Activated CD8-positive, alpha-beta memory T cell treated with anti-CD3 and anti-CD28 coated beads, Interleukin-2, amount 50 U/mL, for 24 hours (primary cell): ENCODE data around the gene DNAJB2.

Source experiments
- DNase-seq: peaks from one replicate; pipeline ENCODE4 v3.0.0-alpha.2; 2020; ENCODE audit errors: extremely low read depth

Gene DNAJB2

GRCh38 chr2:219279151-219279915 is at the start of gene DNAJB2:
Gene DNAJB2, plus strand, starts transcription at chr2:219279366. Its CDS starts 468 bp downstream, at chr2:219279834.
- peak; percentile 98 for DNase-seq

GRCh38 chr2:219230059-219230540 is 49.1 kb upstream of the DNAJB2 start:
- no peak for DNase-seq

GRCh38 chr2:219234331-219234730 is 44.8 kb upstream of the DNAJB2 start:
- no peak for DNase-seq

- no peak for DNase-seq
Observed at GRCh38 chr2:219243291-219243761, 35.8 kb upstream of the DNAJB2 start.

GRCh38 chr2:219244789-219245147 is 34.4 kb upstream of the DNAJB2 start:
- DNase-seq, result no peak

DNA sequence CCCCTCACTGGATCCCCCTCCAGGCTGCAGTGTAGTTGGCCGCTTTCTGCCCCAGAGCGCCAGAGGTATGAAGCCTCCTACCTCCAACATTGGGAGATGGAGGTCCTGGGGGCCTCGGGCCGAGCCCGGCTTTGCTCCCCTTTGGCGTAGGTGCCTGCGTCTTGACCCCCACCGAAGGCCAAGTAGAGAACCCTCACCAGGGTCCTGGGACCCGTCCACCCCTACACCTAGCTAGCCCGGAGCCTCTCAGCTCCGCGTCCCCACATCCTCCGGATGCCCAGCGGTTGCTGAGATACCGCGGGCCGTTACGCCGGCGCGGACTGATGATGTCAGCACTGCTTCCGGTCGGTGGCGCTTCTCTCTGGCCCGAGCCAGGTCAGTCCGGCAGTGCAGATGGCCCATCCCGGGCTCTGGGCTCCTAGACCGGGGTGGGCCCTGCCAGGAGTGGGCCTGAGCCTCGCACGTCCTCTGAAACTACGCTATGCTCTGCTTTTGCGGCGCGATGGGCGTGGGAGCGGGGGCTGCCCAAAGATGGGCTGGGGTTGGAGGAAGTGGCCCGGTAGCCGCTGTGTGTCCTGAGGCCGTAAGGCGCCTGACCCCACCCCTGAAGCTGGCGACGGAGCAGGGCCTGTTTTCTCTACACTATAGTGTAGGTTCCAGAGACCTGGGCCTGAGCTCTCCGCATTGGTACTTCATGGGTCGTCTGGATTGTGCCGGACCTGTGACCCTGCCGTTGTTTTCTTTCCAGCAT is 33.8 kb upstream of the DNAJB2 start, which contains the start of the genes GLB1L and STK16:
Gene GLB1L (minus strand): TSS at position 297 of the 751 bp plus-strand sequence. CDS start 1,871 bp downstream, outside the sequence.
Gene STK16 (plus strand): TSS at position 332 of the 751 bp plus-strand sequence. CDS start 521 bp downstream, outside the sequence.
- peak; percentile 79 for DNase-seq

DNA sequence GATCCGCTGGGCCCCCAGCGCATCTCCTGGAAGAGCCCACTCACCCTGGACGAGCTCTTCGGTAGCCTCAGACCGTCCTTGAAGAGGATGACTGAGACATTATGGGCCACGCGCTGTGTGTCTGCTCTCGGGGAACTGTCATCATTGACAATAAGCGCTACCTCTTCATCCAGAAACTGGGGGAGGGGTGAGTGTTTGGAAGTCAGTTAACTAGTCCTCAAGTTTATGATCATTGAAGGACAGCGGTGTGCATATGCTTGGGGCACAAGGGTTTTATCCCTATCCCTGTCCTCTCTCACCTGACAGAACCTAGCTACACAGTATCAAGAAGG is 33.3 kb upstream of the DNAJB2 start:
- DNase-seq, result no peak

DNA sequence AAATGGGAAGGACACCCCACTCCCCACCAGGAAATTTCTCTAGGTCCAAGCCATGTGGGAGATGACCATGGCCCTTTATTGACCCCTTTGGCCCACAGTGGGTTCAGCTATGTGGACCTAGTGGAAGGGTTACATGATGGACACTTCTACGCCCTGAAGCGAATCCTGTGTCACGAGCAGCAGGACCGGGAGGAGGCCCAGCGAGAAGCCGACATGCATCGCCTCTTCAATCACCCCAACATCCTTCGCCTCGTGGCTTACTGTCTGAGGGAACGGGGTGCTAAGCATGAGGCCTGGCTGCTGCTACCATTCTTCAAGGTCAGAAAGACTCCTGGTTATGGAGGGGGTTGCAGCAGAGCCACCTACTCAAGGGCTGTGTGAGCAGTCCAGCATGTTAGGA is 32.6 kb upstream of the DNAJB2 start:
- no peak for DNase-seq

- DNase-seq, result no peak
Observed at GRCh38 chr2:219247678-219248642, 31.2 kb upstream of the DNAJB2 start.

GRCh38 chr2:219248845-219249202 is 30.3 kb upstream of the DNAJB2 start:
- no peak for DNase-seq

DNA sequence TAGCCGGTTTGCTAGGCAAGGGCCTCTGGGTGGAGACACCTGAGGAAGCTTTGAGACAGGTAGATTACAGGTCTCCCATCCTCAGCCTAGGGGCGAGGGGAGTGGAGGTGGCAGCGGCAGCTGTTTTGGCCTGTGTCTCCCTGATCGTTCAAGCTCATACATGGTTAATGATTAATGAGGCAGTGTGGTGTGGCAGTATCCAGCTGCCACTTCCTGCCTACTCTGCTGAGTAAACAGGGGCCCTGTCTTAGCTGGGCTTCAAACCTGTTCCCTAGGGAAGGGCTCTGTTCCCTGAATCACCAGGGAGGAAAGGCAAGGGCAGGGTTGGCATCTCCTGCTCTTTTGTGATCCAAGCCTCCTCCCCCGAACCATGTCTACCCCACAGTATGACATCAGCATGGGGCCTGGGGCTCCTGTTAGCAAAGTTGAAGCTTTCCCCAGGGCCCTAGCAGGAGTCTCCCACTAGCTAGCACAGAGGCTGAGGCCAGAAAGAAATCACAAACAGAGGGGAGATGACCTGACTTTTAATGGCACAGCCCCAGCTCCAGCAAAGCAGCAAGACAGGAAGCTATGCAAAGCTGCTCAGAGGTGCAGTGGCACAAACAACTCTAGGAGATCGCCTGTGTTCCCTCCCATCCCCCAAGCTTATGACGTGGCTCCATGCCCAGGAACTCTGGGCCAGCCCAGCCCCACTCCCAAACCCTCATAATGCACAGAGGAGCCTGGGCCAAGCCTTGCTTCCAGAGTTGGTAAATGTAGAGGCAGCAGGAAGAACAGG is 29.8 kb upstream of the DNAJB2 start:
- DNase-seq, result no peak

- no peak for DNase-seq
Observed at GRCh38 chr2:219250049-219250781, 29.0 kb upstream of the DNAJB2 start.

DNA sequence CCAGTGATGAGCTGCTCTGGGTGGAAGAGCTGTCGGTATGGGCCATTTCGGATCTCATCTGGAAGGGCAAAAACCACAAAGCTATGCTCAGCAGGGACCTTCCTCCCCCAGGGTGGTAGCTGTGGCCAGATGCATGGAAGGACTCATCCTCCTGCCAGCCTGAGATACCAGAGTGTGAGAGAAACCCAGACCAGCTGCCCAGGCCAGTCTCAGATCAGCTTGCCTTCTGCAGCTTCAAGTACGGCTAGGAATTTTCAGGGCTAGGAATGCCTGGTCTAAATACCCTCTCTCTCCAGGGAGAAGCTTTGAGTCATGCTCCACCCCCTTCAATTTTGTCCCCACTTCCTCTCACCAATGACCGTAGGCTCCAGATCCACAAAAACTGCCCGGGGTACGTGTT is 27.5 kb upstream of the DNAJB2 start:
- no peak for DNase-seq

- DNase-seq, result no peak
Observed at GRCh38 chr2:219252084-219252483, 27.1 kb upstream of the DNAJB2 start.

DNA sequence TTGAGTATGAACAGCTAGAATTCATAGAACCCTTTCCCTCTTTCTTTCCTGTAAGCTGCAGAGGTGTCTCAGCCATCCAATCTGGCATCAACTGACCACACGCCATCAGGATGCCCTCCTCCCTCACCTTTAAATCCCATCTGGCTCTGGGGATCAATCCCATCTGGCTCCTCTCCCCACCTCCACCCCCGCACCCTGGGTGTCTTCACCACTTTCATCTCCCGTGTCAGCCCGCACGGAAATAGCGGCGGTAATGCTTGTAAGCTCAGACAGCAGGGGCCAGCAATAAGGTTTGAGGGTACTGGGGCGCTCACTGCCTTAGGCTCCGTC is 26.6 kb upstream of the DNAJB2 start:
- DNase-seq, result no peak

- no peak for DNase-seq
Observed at GRCh38 chr2:219252900-219253752, 26.0 kb upstream of the DNAJB2 start, which contains the start of gene TUBA4B. Gene TUBA4B, plus strand, starts transcription at chr2:219253243. Its CDS starts 165 bp downstream, at chr2:219253408.

DNA sequence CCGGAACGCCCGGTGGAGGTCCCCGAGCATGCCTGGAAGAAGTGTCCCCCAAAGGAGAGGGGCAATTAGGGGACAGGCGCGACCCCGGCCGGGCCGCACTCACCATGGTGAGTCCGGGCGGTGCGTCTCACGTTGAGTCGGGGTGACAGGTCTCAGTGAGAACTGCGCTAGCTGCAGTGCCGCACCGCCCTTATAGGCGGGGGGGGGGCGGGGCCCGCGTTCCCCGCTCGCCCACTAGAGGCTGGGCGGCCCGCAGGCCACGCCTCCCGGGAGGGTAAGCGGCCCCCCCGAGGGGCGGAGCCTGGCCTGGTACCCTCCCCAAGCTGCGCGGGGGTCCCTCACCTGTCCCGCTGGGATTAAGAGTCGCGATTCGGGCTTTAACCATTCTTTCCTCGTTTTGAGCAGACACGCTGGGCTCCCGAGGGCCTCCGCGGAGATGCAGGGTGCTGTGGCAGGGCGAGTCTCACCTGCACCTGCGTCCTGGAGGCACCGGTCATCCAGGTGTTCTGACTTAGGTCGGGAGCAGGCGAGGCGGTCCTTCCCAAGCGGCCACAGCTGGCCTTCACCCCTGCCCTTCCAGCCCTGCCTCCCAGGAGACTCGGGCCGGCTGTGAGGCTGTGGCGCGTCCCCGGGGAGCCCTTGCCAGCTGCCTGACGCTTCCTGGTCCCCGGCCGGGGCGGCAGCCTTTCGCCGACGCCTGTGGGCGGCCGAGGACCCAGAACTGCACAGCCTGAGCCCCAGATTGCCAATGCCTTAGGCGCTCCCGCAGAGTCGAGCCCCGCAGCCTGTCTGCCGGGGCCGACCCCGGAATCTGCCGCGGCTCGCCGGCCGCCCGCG is 25.2 kb upstream of the DNAJB2 start, which contains the start of gene TUBA4A:
Gene TUBA4A (minus strand): TSS at position 166 of the 837 bp plus-strand sequence. CDS start 60 bp downstream, at position 106.
- DNase-seq, result peak; percentile 68

- no peak for DNase-seq
Observed at GRCh38 chr2:219254590-219255201, 24.5 kb upstream of the DNAJB2 start.
